Natural killer cell (primary cell): Measurements from ENCODE around the gene SMARCA1. TPM values are rescaled to one million over a fixed set of nuclear protein-coding genes. Genes with fewer than 3 reads are reported as not detected.

ENCODE experiments used
- ATAC-seq, 3 donors: fragments of 150-1000 bp in 2 of 3; fragments of 200-7000 bp in 1 of 3; cut with Tn5 transposase; 1 replicate in 1 of 3; 2 replicates in 2 of 3; pipeline ENCODE4 v1.10.0; 2021; ENCODE audit warnings: mild to moderate bottlenecking in 2 of 3, moderate library complexity in 2 of 3
- DNase-seq, 2 donors: peaks; one replicate each; pipeline versions ENCODE4 v3.0.0 to v3.0.0-alpha.2; 2013 to 2021; ENCODE audit warnings: mixed read lengths in 1 of 2
- H3K27ac ChIP-seq: one replicate; pipeline ENCODE4 v1.5.1; 2013; ENCODE audit warnings: mild to moderate bottlenecking, low read length
- H3K27me3 ChIP-seq: one replicate; pipeline ENCODE4 v1.6.1; 2013; ENCODE audit warnings: low read length; ENCODE audit not compliant: control insufficient read depth, insufficient read depth
- H3K36me3 ChIP-seq: one replicate; pipeline ENCODE4 v1.6.1; 2013; ENCODE audit warnings: low read length; ENCODE audit not compliant: control insufficient read depth, insufficient read depth
- H3K4me1 ChIP-seq: one replicate; pipeline ENCODE4 v1.6.1; 2013; ENCODE audit warnings: low read length; ENCODE audit not compliant: control insufficient read depth, insufficient read depth
- H3K4me3 ChIP-seq: one replicate; pipeline ENCODE4 v1.5.1; 2013; ENCODE audit warnings: low read length
- H3K9me3 ChIP-seq: one replicate; pipeline ENCODE4 v1.6.1; 2013; ENCODE audit warnings: low read length; ENCODE audit not compliant: control insufficient read depth, insufficient read depth
- H3K27ac Mint-ChIP-seq, 2 donors: one replicate each; pipeline ENCODE4 v1.8.0; 2022; ENCODE audit warnings: mild to moderate bottlenecking in 2 of 2, mixed read lengths in 2 of 2, moderate library complexity in 1 of 2
- H3K27me3 Mint-ChIP-seq, 2 donors: one replicate each; pipeline ENCODE4 v1.8.0; 2022; ENCODE audit warnings: low read depth in 2 of 2, mixed read lengths in 2 of 2
- H3K36me3 Mint-ChIP-seq: one replicate; pipeline ENCODE4 v1.8.0; 2022; ENCODE audit warnings: mixed read lengths
- H3K4me1 Mint-ChIP-seq, 2 donors: one replicate each; pipeline ENCODE4 v1.8.0; 2022; ENCODE audit warnings: mixed read lengths in 2 of 2
- H3K4me3 Mint-ChIP-seq: one replicate; pipeline ENCODE4 v1.8.0; 2022; ENCODE audit warnings: mild to moderate bottlenecking, moderate library complexity, mixed read lengths
- H3K9me3 Mint-ChIP-seq, 2 donors: one replicate each; pipeline ENCODE4 v1.8.0; 2022; ENCODE audit warnings: mixed read lengths in 2 of 2
- CTCF ChIP-seq: fragments of 200-600 bp; IDR thresholded peaks from one replicate; pipeline ENCODE4 v1.8.0; 2022; ENCODE audit warnings: antibody characterized with exemption
- WGBS: methylation state at CpG from one replicate; pipeline ENCODE4 v1.1.7; 2013; ENCODE audit warnings: missing lambda C conversion rate; ENCODE audit not compliant: insufficient coverage; 5-methylcytosine and 5-hydroxymethylcytosine counted together
- intact Hi-C: fragments of 100-400 bp; cut with micrococcal nuclease; formaldehyde crosslinking; loops from one replicate; pipeline ENCODE4 v1.14.2; 2022
- total RNA-seq, 4 donors: library from RNA; stranded (reverse); fragments of 120-200 nt in 1 of 4; gene quantifications; one replicate each; pipeline versions ENCODE4 v1.2.3 to v1.2.4, GENCODE V29; 2013 to 2022

SMARCA1 gene
- total RNA-seq, 3 donors from 2014 or later (not counting 1 experiment from before 2014, with no cell fraction given) = 0.18 TPM; not detected in 2

GRCh38 chrX:129496625-129497024 is 26.7 kb downstream of the SMARCA1 start:
- Mint-ChIP-seq H3K27me3 (peaks cover 0 to 5% of the 10 kb centered on the region in 2 donors), H3K4me3 (no peak overlapping the region), H3K36me3 (no peaks in the 10 kb centered on the region), H3K4me1 (no peaks in the 10 kb centered on the region), H3K27ac (no peak overlapping the region), H3K9me3 (no peaks in the 10 kb centered on the region)
- TF ChIP-seq CTCF = no peak
- no peak for ATAC-seq
- Histone ChIP-seq H3K36me3 (no peaks in the 10 kb centered on the region), H3K27ac (no peak overlapping the region), H3K27me3 (no peaks in the 10 kb centered on the region), H3K9me3 (no peaks in the 10 kb centered on the region), H3K4me3 (no peak overlapping the region), H3K4me1 (no peaks in the 10 kb centered on the region)
- DNase-seq = no peak
- WGBS = 92% methylated on average over 4 of the region's 6 CpGs
- intact Hi-C loops = no loop called here

- no peaks in the 10 kb centered on the region for H3K36me3 ChIP-seq
- intact Hi-C loops = no loop called here
- 98% methylated on average over 4 of the region's 5 CpGs for WGBS
- no peak for ATAC-seq
- Mint-ChIP-seq H3K27ac (no peak overlapping the region), H3K9me3 (no peaks in the 10 kb centered on the region), H3K27me3 (peaks cover 0 to 5% of the 10 kb centered on the region in 2 donors), H3K4me3 (no peak overlapping the region), H3K36me3 (no peaks in the 10 kb centered on the region), H3K4me1 (no peaks in the 10 kb centered on the region)
- no peaks in the 10 kb centered on the region for H3K4me1 ChIP-seq
- no peak overlapping the region for H3K27ac ChIP-seq
- TF ChIP-seq CTCF = no peak
- DNase-seq = no peak
- H3K27me3 ChIP-seq = no peaks in the 10 kb centered on the region
- no peak overlapping the region for H3K4me3 ChIP-seq
- H3K9me3 ChIP-seq = no peaks in the 10 kb centered on the region
Observed at GRCh38 chrX:129495900-129496299, 27.4 kb downstream of the SMARCA1 start.

GRCh38 chrX:129494887-129495286 is 28.4 kb downstream of the SMARCA1 start:
- H3K36me3 ChIP-seq = no peaks in the 10 kb centered on the region
- H3K4me3 ChIP-seq = no peak overlapping the region
- no peak overlapping the region for H3K4me3 Mint-ChIP-seq
- no peaks in the 10 kb centered on the region for H3K4me1 ChIP-seq
- H3K36me3 Mint-ChIP-seq = no peaks in the 10 kb centered on the region
- no peaks in the 10 kb centered on the region for H3K9me3 ChIP-seq
- ATAC-seq (no peak), DNase-seq (no peak)
- no peaks in the 10 kb centered on the region for H3K4me1 Mint-ChIP-seq
- no peak for TF ChIP-seq CTCF
- no peak overlapping the region for H3K27ac Mint-ChIP-seq
- no peak overlapping the region for H3K27ac ChIP-seq
- H3K9me3 Mint-ChIP-seq = no peaks in the 10 kb centered on the region
- no peaks in the 10 kb centered on the region for H3K27me3 ChIP-seq
- intact Hi-C loops = no loop called here
- H3K27me3 Mint-ChIP-seq = peaks cover 0 to 5% of the 10 kb centered on the region in 2 donors
- WGBS = 89% methylated on average over 1 of the region's 2 CpGs

- Histone ChIP-seq H3K27ac (no peak overlapping the region), H3K36me3 (no peaks in the 10 kb centered on the region), H3K9me3 (no peaks in the 10 kb centered on the region), H3K4me1 (no peaks in the 10 kb centered on the region), H3K27me3 (no peaks in the 10 kb centered on the region), H3K4me3 (no peak overlapping the region)
- Mint-ChIP-seq H3K36me3 (no peaks in the 10 kb centered on the region), H3K27ac (no peak overlapping the region), H3K4me3 (no peak overlapping the region), H3K9me3 (no peaks in the 10 kb centered on the region), H3K4me1 (no peaks in the 10 kb centered on the region), H3K27me3 (peaks cover 0 to 8% of the 10 kb centered on the region in 2 donors)
- ATAC-seq (no peak), DNase-seq (no peak)
- TF ChIP-seq CTCF = no peak
- intact Hi-C loops = no loop called here
- no CpG with 5 or more reads among the region's 4 CpGs for WGBS
Observed at GRCh38 chrX:129493643-129494042, 29.6 kb downstream of the SMARCA1 start.
